HG03108 (cell line): ENCODE measurements around the gene LCA5.
"Not testable (repeated sequence)": the region's sequence is repeated elsewhere in the genome, so short reads cannot be mapped to it uniquely, and the experiment has no call there.

Source experiments
- ATAC-seq: cut with Tn5 transposase; IDR thresholded peaks from one replicate; pipeline ENCODE4 v1.9.1; 2021; ENCODE audit warnings: moderate library complexity; ENCODE audit not compliant: unreplicated experiment

Gene LCA5

DNA sequence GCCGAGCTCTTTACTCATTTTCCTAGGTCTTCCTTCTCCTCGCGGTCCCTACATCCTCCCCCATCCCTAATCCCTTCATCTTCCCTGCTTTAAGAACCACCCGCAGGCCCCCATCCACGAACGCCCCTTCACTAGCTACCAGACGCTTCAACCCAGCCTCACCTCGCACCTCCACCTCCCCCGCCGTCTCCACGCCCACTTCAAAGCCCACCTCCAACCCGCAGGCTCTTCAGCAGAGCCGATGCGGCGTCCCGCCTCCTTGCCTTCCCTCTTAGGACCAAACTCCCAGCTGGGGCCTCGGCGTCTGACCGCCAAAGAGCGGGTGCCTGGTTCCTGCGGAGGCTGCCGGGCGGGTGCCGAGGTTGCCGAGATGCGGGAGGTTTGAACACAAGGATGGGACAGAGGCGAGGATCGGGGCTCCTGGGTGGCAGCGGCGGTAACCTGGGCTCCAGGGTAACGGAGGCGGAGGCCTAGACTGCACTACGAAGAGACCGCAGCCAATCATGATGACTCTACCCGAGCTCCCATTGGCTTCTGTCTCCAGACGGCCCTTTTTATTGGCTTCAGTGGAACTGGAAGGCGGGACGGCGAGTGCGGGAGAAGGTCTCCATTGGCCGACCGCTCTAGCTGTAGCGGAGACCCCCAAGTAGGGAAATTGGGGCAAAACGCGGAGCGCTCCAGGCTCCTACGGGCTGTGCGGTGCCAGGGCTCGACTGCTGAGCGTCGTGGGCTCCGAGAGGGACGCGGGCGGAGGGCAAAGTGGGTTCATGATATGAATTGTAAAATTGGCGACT lies at the start of gene LCA5:
TSS of gene LCA5 (minus strand) at position 477 of the 794 bp plus-strand sequence. CDS start 18,536 bp downstream, outside the sequence.
- ATAC-seq: peak; percentile 100

DNA sequence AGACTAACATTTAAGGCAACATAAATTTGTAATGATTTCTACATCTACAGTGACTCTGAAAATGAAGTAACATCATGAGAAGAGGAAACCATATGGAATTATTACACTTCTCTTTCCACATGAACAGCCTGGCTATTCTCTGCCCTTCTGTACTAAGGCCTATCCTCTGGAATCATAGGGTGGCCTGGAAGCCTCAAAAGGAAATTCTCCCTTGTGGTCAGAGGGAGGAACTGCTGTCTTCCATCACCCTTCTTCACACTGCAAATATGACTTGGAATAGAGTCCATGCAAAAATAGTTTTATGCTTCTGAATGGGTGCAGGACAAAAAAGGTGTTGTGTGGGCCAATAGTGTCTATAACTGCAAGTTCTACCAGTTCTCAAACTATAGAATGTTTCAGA lies 49.3 kb upstream of the LCA5 start:
- no peak for ATAC-seq

GRCh38 chr6:79584332-79584731 lies 47.1 kb upstream of the LCA5 start:
- no peak for ATAC-seq

DNA sequence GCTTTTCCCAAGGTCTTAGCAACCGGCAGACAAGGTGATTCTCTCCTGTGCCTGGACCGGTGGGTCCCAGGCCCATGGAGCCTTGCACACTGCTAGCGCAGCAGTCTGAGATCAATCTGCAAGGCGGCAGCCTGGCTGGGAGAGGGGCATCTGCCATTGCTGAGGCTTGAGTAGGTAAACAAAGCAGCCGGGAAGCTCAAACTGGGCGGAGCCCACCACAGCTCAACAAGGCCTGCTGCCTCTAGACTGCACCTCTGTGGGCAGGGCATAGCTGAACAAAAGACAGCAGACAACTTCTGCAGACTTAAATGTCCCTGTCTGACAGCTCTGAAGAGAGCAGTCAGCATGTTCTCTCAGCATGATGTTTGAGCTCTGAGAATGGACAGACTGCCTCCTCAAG lies 40.7 kb upstream of the LCA5 start:
- ATAC-seq: not testable (repeated sequence)

GRCh38 chr6:79574630-79575225 lies 37.5 kb upstream of the LCA5 start:
- no peak for ATAC-seq

GRCh38 chr6:79574174-79574573 lies 36.9 kb upstream of the LCA5 start:
- no peak for ATAC-seq

DNA sequence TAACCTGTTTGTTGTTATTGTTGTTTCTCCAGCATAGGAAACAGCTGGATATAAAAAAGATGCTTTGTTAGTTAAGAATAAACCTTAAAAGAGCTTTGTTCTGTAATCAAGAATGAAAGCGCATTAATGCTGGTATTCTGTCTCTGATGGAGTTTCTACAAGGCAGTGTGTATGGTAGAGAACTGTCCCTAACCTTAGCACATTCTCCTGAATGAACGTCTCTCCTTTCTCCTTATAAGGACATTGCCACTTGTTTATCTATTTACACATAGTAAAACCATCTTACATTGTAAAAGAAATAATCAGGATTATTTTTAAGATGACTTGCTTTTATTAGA lies 33.8 kb upstream of the LCA5 start:
- no peak for ATAC-seq

DNA sequence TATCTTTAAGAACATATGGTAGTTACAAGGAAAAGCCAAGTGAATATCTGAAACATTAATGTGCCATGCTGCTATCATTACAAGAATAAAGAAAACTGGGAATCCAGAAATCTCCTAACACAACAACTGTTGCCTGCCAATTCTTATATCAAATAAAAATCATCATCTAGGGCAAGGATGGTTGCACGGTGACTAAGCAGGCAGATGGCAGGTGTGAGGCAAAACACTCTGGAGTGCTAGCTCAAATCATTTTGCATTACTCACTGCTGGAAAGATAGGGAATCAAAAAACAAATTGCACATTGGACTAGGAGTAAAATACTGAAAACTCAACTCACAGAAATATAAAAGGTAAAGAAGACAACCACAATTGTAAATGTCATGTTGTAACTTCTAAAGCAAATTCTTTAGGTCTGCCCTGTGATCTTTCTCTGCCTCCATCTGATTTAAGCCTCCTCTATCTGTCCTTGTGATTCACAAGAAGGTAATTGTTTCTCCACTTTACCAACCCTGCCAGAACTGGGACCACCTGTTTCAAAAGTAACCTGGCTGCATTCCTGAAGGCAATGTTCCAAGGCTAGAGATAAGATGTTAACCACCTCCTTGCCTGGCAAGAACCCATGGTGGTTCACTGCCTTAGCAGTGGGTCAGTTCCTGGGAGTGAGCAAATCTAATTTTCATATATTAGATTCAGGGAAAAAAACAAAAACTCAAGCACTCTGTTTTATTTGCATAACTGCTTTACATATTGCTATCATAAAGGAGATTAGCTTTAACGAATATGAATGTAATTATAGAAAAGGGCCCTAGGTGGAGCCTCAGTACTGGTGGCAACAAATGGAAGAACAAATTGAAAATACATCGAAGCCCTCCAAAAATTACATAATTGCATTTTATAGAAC lies 33.1 kb upstream of the LCA5 start:
- ATAC-seq: peak; percentile 76

DNA sequence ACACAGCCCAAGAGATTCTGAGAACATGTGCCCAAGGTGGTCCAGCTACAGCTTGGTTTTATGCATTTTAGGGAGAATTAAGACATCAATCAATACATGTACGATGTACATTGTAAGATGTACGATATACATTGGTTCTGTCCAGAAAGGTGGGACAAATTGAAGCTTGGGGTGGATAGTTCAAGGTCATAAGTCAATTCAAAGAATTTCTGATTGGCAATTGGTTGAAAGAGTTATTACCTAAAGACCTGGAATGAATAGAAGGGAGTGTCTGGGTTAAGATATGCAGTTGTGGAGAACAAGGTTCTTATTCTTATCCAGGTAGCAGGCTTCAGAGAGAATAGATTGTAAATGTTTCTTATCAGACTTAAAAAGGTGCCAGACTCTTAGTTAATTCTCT lies 31.8 kb upstream of the LCA5 start:
- ATAC-seq: no peak

DNA sequence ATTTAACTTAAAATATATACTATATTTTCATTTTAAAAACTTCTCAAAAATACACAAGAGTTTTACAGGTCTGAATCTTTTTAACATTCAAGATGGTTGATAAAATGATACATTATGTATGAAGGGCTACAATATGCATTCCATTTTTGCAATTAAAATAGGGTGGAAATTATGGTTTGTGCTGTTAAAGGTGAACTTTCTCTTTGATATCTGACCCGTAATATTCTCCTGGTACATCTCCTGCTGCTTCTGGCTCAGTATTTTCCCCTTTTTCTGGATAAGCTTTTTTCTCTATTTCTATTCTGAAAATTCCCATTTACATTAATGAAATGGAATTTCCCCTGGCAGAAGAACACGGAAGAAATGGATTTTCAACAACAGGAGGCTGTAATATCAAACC lies 27.4 kb upstream of the LCA5 start:
- ATAC-seq: no peak

DNA sequence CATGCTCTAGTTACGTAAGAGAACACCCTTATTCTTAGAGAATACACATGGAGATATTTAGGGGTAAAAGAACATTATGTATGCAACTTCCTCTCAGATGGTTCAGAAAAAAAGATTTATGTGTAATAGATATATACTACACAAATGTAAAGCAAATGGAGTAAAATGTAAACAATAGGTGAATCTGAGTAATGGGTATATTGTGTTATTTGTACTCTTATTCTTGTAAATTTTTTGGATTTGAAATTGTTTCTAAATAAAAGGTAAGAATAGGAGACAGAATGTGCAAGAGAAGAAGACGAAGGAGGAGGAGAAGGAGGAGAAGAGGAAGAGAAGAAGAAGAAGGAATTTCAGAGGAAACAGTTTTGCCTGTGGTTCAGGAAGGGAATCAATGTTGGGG lies 22.5 kb upstream of the LCA5 start:
- ATAC-seq: no peak

- no peak for ATAC-seq
These were observed 20.6 kb upstream of the LCA5 start for GRCh38 chr6:79557673-79558467.

DNA sequence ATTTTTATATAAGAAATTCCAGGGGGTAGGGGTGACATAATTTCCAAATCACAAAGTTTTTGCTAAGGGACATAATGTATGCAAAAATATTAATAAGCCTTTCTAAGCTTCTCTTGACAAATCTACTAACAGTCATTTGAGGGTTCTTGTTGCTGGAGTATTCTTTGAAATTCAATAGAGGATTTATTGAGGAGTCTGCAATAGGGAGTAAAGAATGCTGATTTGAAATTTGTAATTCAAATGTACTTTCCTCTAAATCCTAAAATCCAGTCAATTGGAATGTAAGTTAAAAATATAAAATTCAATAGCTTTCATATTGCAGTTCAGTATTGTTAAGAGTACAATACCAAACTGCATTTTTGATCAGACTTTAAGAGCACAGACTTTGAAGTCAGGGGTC lies 17.1 kb upstream of the LCA5 start:
- no peak for ATAC-seq

DNA sequence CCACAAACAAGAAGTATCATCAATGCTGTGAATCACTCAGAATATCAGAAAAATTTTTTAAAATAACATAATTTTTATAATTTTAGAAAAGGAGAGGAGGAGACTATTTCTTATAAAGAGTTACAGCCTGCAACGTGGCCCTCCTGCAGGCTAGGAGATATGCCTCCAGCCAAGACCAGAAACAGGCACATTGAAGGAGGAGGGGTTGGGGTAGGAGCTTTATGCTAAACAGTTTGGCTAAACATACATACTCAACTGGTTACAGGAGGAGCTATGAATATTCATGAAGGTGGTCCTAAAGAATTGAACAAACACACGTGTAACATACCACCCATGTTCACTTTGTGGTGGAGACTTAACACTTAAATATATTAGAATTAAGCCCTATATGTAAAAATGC lies 14.2 kb upstream of the LCA5 start:
- no peak for ATAC-seq

- ATAC-seq: no peak
These were observed 11.1 kb upstream of the LCA5 start for GRCh38 chr6:79548304-79548703.

DNA sequence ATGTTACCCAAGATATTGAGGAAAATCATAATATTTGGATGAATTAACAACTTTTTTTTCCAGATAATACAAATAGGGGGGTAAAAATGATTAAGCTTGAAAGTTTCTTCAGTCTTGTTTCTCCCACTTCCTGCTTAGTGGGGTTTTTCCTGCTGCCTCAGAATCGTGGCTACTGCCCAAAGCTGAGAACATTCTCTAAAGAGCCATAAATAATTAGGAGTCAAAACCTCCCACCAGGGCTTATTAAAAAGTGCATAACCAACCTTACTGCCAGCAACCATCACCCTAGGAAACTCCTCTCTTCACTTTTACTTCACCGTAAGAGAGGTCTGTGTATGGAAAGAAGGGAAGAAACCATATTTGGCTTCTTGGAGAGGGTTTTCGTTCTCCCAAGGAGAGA lies 9.0 kb upstream of the LCA5 start:
- no peak for ATAC-seq

- ATAC-seq: peak; percentile 83
These were observed 7.8 kb upstream of the LCA5 start for GRCh38 chr6:79544939-79545450.

DNA sequence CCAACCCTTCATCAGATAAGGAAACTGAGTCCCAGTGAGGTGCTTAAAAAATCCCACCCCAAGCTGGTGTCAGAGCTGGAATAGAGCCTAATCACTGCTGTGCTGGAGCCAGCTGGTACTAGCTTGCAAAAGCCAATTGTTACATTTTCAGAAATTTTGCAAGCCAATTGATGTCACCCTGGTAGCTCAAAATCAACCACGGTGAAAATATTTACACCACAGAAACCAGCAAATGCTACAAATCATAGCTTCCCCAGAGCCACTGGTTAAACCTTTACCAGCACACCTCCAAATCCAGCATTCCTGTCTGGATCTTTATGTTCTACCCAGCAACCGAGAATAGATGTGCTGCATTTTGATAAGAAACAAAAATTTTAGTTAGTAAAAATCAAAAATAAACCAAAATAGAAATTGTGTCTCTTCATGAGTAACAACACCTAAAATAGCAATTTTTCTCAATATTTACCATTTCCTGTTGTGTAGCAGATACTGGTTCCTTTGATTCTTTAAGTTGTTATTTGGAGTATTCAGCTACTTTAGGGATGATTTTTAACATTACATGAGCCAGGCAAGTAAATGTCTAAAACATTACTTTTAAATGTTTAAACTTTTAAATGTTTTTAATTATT lies 7.2 kb upstream of the LCA5 start:
- peak; percentile 66 for ATAC-seq

DNA sequence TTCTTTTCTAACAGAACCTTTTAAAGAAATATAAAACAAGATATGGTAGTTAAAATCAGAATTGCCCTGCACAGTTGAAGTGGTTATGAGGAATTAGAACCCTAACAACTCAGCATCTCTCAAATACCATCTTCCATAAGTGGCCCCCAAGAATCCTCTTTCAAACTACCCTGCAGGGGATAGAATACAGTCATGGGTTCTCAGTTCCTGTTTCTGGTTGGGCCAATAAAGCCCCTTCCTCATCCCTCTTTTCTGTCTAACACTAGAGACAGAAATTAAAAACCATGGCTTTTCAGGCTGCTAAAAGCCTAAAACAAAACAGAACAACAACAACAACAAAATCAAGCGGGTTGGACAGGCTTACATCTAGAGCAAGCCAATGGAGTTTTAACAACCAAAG lies 6.7 kb upstream of the LCA5 start:
- ATAC-seq: peak; percentile 18

DNA sequence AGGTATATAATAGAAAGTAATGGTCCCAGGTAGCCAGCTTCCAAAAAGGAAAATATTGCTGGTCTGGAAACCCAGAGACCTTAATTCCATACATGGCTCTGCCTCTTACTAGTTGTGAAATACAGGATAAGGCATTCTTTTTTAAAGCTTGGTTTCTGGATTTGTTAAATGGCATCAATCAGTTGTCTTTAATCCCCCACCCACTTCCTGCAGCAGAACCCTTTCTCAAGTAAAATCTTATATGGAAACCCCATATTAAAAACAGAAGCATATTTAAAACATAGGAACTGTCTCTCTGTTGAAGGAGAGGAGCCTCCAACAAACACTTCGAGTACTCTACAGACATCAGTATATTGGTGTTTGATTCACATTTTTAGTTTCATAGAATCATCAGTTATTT lies 6.2 kb upstream of the LCA5 start:
- no peak for ATAC-seq
